CD14-positive monocyte (primary cell): ENCODE data around the gene TYROBP. TPM values are rescaled to one million over a fixed set of nuclear protein-coding genes. Genes with fewer than 3 reads are reported as not detected.

Experiments
- DNase-seq, 3 donors: peaks; one replicate each; pipeline ENCODE4 v3.0.0-alpha.2; 2011 to 2022
- H2AFZ ChIP-seq: 2 replicates; pipeline ENCODE4 v1.6.0; 2012; ENCODE audit warnings: mild to moderate bottlenecking, low read depth, low read length, inconsistent platforms; ENCODE audit not compliant: insufficient read depth, poor library complexity, severe bottlenecking
- H3K27ac ChIP-seq, 2 donors: 1 replicate in 1 of 2; 2 replicates in 1 of 2; pipeline ENCODE4 v1.5.1; 2012 to 2013; ENCODE audit warnings: low read length in 2 of 2, control low read depth in 1 of 2, inconsistent platforms in 1 of 2, low read depth in 1 of 2, mild to moderate bottlenecking in 1 of 2
- H3K27me3 ChIP-seq, 2 donors: one replicate each; pipeline versions ENCODE4 v1.6.0 to v1.6.1; 2011 to 2013; ENCODE audit warnings: low read length in 2 of 2; ENCODE audit not compliant: control insufficient read depth in 2 of 2, insufficient read depth in 2 of 2
- H3K36me3 ChIP-seq, 2 donors: replicated peaks in 1 of 2; 1 replicate in 1 of 2; 2 replicates in 1 of 2; pipeline versions ENCODE4 v1.5.1 to v1.6.1; 2012 to 2013; ENCODE audit warnings: low read length in 2 of 2, control low read depth in 1 of 2, inconsistent platforms in 1 of 2, mild to moderate bottlenecking in 1 of 2; ENCODE audit not compliant: insufficient read depth in 2 of 2, control insufficient read depth in 1 of 2
- H3K4me1 ChIP-seq, 2 donors: 1 replicate in 1 of 2; 2 replicates in 1 of 2; pipeline versions ENCODE4 v1.5.1 to v1.6.1; 2012 to 2013; ENCODE audit warnings: low read length in 2 of 2, control low read depth in 1 of 2, inconsistent platforms in 1 of 2, mild to moderate bottlenecking in 1 of 2, moderate library complexity in 1 of 2; ENCODE audit not compliant: insufficient read depth in 2 of 2, control insufficient read depth in 1 of 2
- H3K4me2 ChIP-seq: replicated peaks from 2 replicates; pipeline ENCODE3; 2012; ENCODE audit warnings: low read length, moderate library complexity, mild to moderate bottlenecking; ENCODE audit not compliant: poor library complexity, severe bottlenecking; ENCODE audit errors: extremely low read depth
- H3K4me3 ChIP-seq, 3 experiments: fragments of 200-600 bp in 1 of 3; sonication (generic) in 1 of 3; replicated peaks in 1 of 3; 1 replicate in 2 of 3; 2 replicates in 1 of 3; pipeline ENCODE4 v1.5.1; 2011 to 2013; ENCODE audit warnings: low read length in 3 of 3, mild to moderate bottlenecking in 3 of 3, control low read depth in 2 of 3, low read depth in 2 of 3, inconsistent platforms in 1 of 3, moderate library complexity in 1 of 3
- H3K79me2 ChIP-seq: 2 replicates; pipeline ENCODE4 v1.6.0; 2012; ENCODE audit warnings: mild to moderate bottlenecking, control low read depth, inconsistent platforms, low read length, moderate library complexity; ENCODE audit not compliant: insufficient read depth
- H3K9ac ChIP-seq: 2 replicates; pipeline ENCODE4 v1.6.0; 2017; ENCODE audit warnings: low read length, mild to moderate bottlenecking; ENCODE audit not compliant: insufficient read depth, poor library complexity, severe bottlenecking
- H3K9me3 ChIP-seq, 2 donors: replicated peaks in 1 of 2; 1 replicate in 1 of 2; 2 replicates in 1 of 2; pipeline versions ENCODE4 v1.5.1 to v1.6.1; 2012 to 2013; ENCODE audit warnings: low read length in 2 of 2, control low read depth in 1 of 2; ENCODE audit not compliant: control insufficient read depth in 1 of 2, insufficient read depth in 1 of 2
- H4K20me1 ChIP-seq: 2 replicates; pipeline ENCODE4 v1.6.0; 2012; ENCODE audit warnings: mild to moderate bottlenecking, low read length, control low read depth, moderate library complexity; ENCODE audit not compliant: insufficient read depth
- H3K27ac Mint-ChIP-seq, 7 donors: one replicate each; pipeline ENCODE4 v1.8.0; 2020; ENCODE audit warnings: mild to moderate bottlenecking in 7 of 7, mixed read lengths in 7 of 7, moderate library complexity in 6 of 7, inconsistent platforms in 2 of 7
- H3K27me3 Mint-ChIP-seq, 3 donors: one replicate each; pipeline ENCODE4 v1.8.0; 2021 to 2022; ENCODE audit warnings: low read depth in 3 of 3, mild to moderate bottlenecking in 3 of 3, mixed read lengths in 3 of 3, moderate library complexity in 3 of 3, inconsistent platforms in 1 of 3
- H3K36me3 Mint-ChIP-seq, 2 donors: one replicate each; pipeline ENCODE4 v1.8.0; 2020; ENCODE audit warnings: mixed read lengths in 2 of 2, inconsistent platforms in 1 of 2, mild to moderate bottlenecking in 1 of 2
- H3K4me1 Mint-ChIP-seq: one replicate; pipeline ENCODE4 v1.8.0; 2020; ENCODE audit warnings: mild to moderate bottlenecking, mixed read lengths
- H3K4me3 Mint-ChIP-seq, 2 donors: one replicate each; pipeline ENCODE4 v1.8.0; 2020; ENCODE audit warnings: mild to moderate bottlenecking in 2 of 2, mixed read lengths in 2 of 2, moderate library complexity in 1 of 2
- H3K9me3 Mint-ChIP-seq, 7 donors: one replicate each; pipeline ENCODE4 v1.8.0; 2020 to 2022; ENCODE audit warnings: mixed read lengths in 7 of 7, mild to moderate bottlenecking in 6 of 7, moderate library complexity in 6 of 7, inconsistent platforms in 2 of 7
- CTCF ChIP-seq: fragments of 200-600 bp; IDR thresholded peaks from one replicate; pipeline ENCODE4 v1.8.0; 2022; ENCODE audit warnings: antibody characterized with exemption, mild to moderate bottlenecking
- WGBS: methylation state at CpG from one replicate; pipeline ENCODE4 v1.1.5; 2013; ENCODE audit warnings: missing lambda C conversion rate; ENCODE audit not compliant: insufficient coverage; 5-methylcytosine and 5-hydroxymethylcytosine counted together
- intact Hi-C, 2 donors: fragments of 100-400 bp; cut with micrococcal nuclease; formaldehyde crosslinking; loops; one replicate each; pipeline versions ENCODE4 v1.15.0 to v1.15.1; 2023
- polyA plus RNA-seq, 3 donors: library from polyadenylated mRNA; depleted of rRNA in 1 of 3; unstranded in 2 of 3; stranded (reverse) in 1 of 3; fragments of 300-500 nt in 2 of 3; fragments of >200 nt in 1 of 3; fragmentation: Illumina TruSeq in 2 of 3; gene quantifications; 1 replicate in 2 of 3; 2 replicates in 1 of 3; pipeline ENCODE4 v1.2.3, GENCODE V29; 2012 to 2021

The TYROBP gene
- polyA plus RNA-seq, 3 donors, result 3,224 to 6,141 (median 5,182) TPM

GRCh38 chr19:35929876-35930275, 21.8 kb upstream of the TYROBP start:
- peak overlapping the region; percentile 92 to 98 (median 95) for H3K27ac Mint-ChIP-seq
- peaks cover 44 to 50% of the 10 kb centered on the region in 2 donors for H3K4me1 ChIP-seq

GRCh38 chr19:35928507-35928906, 20.4 kb upstream of the TYROBP start:
- Histone ChIP-seq H3K36me3 (no peaks in the 10 kb centered on the region), H3K27me3 (no peaks in the 10 kb centered on the region), H4K20me1 (no peaks in the 10 kb centered on the region), H3K4me2 (no peak overlapping the region), H3K4me1 (peaks cover 44 to 50% of the 10 kb centered on the region in 2 donors), H3K79me2 (peaks cover 17% of the 10 kb centered on the region), H3K9me3 (peaks cover 6 to 10% of the 10 kb centered on the region in 2 donors), H3K9ac (no peak overlapping the region), H2AFZ (no peak overlapping the region), H3K4me3 (no peak overlapping the region), H3K27ac (peak overlapping the region; percentile 20 to 72)
- intact Hi-C loops, result no loop called here
- Mint-ChIP-seq H3K4me1 (peaks cover 48% of the 10 kb centered on the region), H3K4me3 (no peak overlapping the region), H3K9me3 (peaks cover 7 to 13% (median 12%) of the 10 kb centered on the region in 7 donors), H3K36me3 (peaks cover 8 to 12% of the 10 kb centered on the region in 2 donors), H3K27ac (peak overlapping the region in 5 of 7 donors; percentile 4 to 79 (median 54)), H3K27me3 (peaks cover under 1 to 6% (median under 1%) of the 10 kb centered on the region in 3 donors)
- no peak for DNase-seq
- WGBS, result 95% methylated on average over 4 of the region's 5 CpGs
- TF ChIP-seq CTCF, result no peak

More at GRCh38 chr19:35929876-35930275, 21.8 kb upstream of the TYROBP start:
- Histone ChIP-seq H3K79me2 (peaks cover 17% of the 10 kb centered on the region), H3K36me3 (no peaks in the 10 kb centered on the region), H2AFZ (peak overlapping the region; percentile 37), H4K20me1 (no peaks in the 10 kb centered on the region), H3K27ac (peak overlapping the region; percentile 72 to 78), H3K4me2 (peak overlapping the region; percentile 65), H3K27me3 (peaks cover 0 to 4% of the 10 kb centered on the region in 2 donors), H3K9me3 (peaks cover 6 to 10% of the 10 kb centered on the region in 2 donors), H3K9ac (no peak overlapping the region), H3K4me3 (peak overlapping the region in 1 of 3 experiments; percentile 71)
- Mint-ChIP-seq H3K4me3 (peak overlapping the region; percentile 43 to 88), H3K4me1 (peaks cover 45% of the 10 kb centered on the region), H3K36me3 (peaks cover 8 to 12% of the 10 kb centered on the region in 2 donors), H3K9me3 (peaks cover 7 to 13% (median 12%) of the 10 kb centered on the region in 7 donors), H3K27me3 (peaks cover 5 to 14% (median 8%) of the 10 kb centered on the region in 3 donors)
- WGBS, result no CpG with 5 or more reads among the region's 2 CpGs
- intact Hi-C loops, result loop anchor here (2.0 to 5.0 kb wide), 5 partner anchors 13 to 238 kb away; partner anchors contain the start of genes NFKBID (in 1 of the 2), PSENEN (in 1 of the 2) and U2AF1L4 (in 1 of the 2)
- TF ChIP-seq CTCF, result no peak
- DNase-seq, result peak; percentile 32 to 57 (median 52)
